ENCODE measurements around the gene TGFB2. TPM values are rescaled to one million over a fixed set of nuclear protein-coding genes. Genes with fewer than 3 reads are reported as not detected.

Gene TGFB2
- total and polyA plus RNA-seq, 2 experiments from 2014 or later, result 0.97 to 1.3 TPM

GRCh38 chr1:218394989-218395388 is 49.9 kb downstream of the TGFB2 start:
- Histone ChIP-seq H3K9ac (no peak overlapping the region), H3K4me3 (no peak overlapping the region), H4K20me1 (ENCODE audit: insufficient read depth) (no peaks in the 10 kb centered on the region), H2AFZ (no peak overlapping the region), H3K79me2 (ENCODE audit: insufficient read depth) (no peaks in the 10 kb centered on the region), H3K27ac (no peak overlapping the region), H3K4me2 (ENCODE audit: unreplicated experiment) (no peak overlapping the region), H3F3A (ENCODE audit: insufficient read depth) (peaks cover 8% of the 10 kb centered on the region; the same call in 1 of the 2 replicates), H3K9me3 (ENCODE audit: low read depth) (no peaks in the 10 kb centered on the region), H3K4me1 (ENCODE audit: insufficient read depth) (peaks cover 13% of the 10 kb centered on the region), H3K36me3 (ENCODE audit: low read depth) (no peaks in the 10 kb centered on the region), H3K27me3 (replicated peaks; ENCODE audit: insufficient read depth) (no peaks in the 10 kb centered on the region), H3K9me2 (ENCODE audit: insufficient read depth) (no peaks in the 10 kb centered on the region)
- TF ChIP-seq EZH2 (IDR thresholded peaks at IDR 0.05; ENCODE audit: insufficient read depth, poor library complexity, severe bottlenecking) (no peak), EZH2phosphoT487 (IDR thresholded peaks at IDR 0.05; ENCODE audit: insufficient read depth, low read depth) (no peak)
- 94% methylated on average over 2 of the region's 2 CpGs for WGBS, 2 experiments (ENCODE audit: low coverage in 1 of 2, low lambda C conversion rate in 2 of 2, missing lambda C conversion rate in 2 of 2)
- in situ Hi-C loops (cut with MboI), result no loop called here
- no peak for DNase-seq

DNA sequence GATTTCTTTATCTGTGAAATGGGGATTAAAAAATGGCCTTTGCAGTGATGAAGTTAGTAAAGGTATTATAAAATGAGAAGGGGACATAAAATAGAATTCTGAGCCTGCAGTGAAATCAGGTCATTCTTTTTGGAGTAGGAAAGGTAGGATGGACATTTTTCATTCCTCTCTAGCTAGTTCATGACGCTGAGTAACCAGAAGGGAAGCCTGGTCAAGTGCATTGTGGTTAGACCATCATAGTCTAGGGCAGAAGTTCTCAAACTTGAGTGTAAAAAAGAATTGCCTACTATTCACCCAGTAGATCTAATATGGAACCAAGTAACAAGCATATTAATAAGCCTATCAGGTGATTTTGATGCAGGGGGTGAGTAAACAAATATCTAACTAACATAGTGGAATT is 50.8 kb downstream of the TGFB2 start:
- H3K9ac ChIP-seq, result no peak overlapping the region
- H3K79me2 ChIP-seq (ENCODE audit: insufficient read depth), result no peaks in the 10 kb centered on the region
- TF ChIP-seq EZH2 (IDR thresholded peaks at IDR 0.05; ENCODE audit: insufficient read depth, poor library complexity, severe bottlenecking), result no peak
- peak; percentile 43 for DNase-seq
- H3K9me3 ChIP-seq (ENCODE audit: low read depth), result no peaks in the 10 kb centered on the region
- H4K20me1 ChIP-seq (ENCODE audit: insufficient read depth), result no peaks in the 10 kb centered on the region
- H3K36me3 ChIP-seq (ENCODE audit: low read depth), result no peaks in the 10 kb centered on the region
- 76 to 96% methylated on average over 1 of the region's 1 CpG for WGBS, 2 experiments (ENCODE audit: low coverage in 1 of 2, low lambda C conversion rate in 2 of 2, missing lambda C conversion rate in 2 of 2)
- no peaks in the 10 kb centered on the region for H3K27me3 ChIP-seq (replicated peaks; ENCODE audit: insufficient read depth)
- H3K9me2 ChIP-seq (ENCODE audit: insufficient read depth), result no peaks in the 10 kb centered on the region
- no peak overlapping the region for H2AFZ ChIP-seq
- no peak overlapping the region for H3K27ac ChIP-seq
- H3K4me1 ChIP-seq (ENCODE audit: insufficient read depth), result peaks cover 8% of the 10 kb centered on the region
- in situ Hi-C loops (cut with MboI), result no loop called here
- H3F3A ChIP-seq (ENCODE audit: insufficient read depth), result peaks cover 8% of the 10 kb centered on the region; the same call in 1 of the 2 replicates
- H3K4me3 ChIP-seq, result no peak overlapping the region
- no peak overlapping the region for H3K4me2 ChIP-seq (ENCODE audit: unreplicated experiment)

DNA sequence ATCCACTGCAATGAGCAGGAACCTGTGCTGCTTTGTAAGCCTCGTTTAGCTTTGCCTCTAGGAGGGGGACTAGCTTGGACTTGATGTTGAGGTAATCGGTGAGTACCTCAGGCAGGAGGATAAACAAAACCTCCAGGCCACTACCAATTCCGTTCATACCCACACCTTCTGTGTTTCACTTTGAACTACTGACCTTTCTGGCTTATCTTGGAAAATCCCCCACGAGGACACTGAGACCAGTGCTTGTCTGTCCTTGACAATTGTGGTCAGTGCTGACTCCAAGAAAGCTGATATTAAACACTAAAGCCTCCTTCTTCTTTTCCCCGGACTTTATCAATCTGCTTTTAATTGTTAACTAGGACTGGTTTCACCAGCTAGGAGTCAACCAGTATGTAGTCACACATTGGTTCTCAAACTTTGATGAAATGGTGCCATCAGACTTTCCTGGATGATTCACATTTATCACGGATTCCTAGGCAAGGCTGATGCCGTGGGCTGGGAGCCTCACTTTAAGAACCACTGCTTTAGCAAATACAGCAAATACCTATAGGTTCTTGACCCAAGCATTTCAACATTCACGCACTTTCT is 52.7 kb downstream of the TGFB2 start:
- no peaks in the 10 kb centered on the region for H3K27me3 ChIP-seq (replicated peaks; ENCODE audit: insufficient read depth)
- no peaks in the 10 kb centered on the region for H3K79me2 ChIP-seq (ENCODE audit: insufficient read depth)
- peak; percentile 84 for DNase-seq
- TF ChIP-seq EZH2phosphoT487 (IDR thresholded peaks at IDR 0.05; ENCODE audit: insufficient read depth, low read depth) (no peak), EZH2 (IDR thresholded peaks at IDR 0.05; ENCODE audit: insufficient read depth, poor library complexity, severe bottlenecking) (no peak)
- WGBS, 2 experiments (ENCODE audit: low coverage in 1 of 2, low lambda C conversion rate in 2 of 2, missing lambda C conversion rate in 2 of 2), result 53% methylated on average over 8 of the region's 8 CpGs
- no peaks in the 10 kb centered on the region for H4K20me1 ChIP-seq (ENCODE audit: insufficient read depth)
- no peak overlapping the region for H3K27ac ChIP-seq
- peaks cover 8% of the 10 kb centered on the region; the same call in 1 of the 2 replicates for H3F3A ChIP-seq (ENCODE audit: insufficient read depth)
- H3K4me3 ChIP-seq, result no peak overlapping the region
- H2AFZ ChIP-seq, result peak overlapping the region; percentile 38; the same call in 1 of the 2 replicates
- in situ Hi-C loops (cut with MboI), result no loop called here
- no peaks in the 10 kb centered on the region for H3K36me3 ChIP-seq (ENCODE audit: low read depth)
- no peaks in the 10 kb centered on the region for H3K9me2 ChIP-seq (ENCODE audit: insufficient read depth)
- no peaks in the 10 kb centered on the region for H3K9me3 ChIP-seq (ENCODE audit: low read depth)
- H3K9ac ChIP-seq, result no peak overlapping the region
- peaks cover 8% of the 10 kb centered on the region for H3K4me1 ChIP-seq (ENCODE audit: insufficient read depth)
- H3K4me2 ChIP-seq (ENCODE audit: unreplicated experiment), result no peak overlapping the region

DNA sequence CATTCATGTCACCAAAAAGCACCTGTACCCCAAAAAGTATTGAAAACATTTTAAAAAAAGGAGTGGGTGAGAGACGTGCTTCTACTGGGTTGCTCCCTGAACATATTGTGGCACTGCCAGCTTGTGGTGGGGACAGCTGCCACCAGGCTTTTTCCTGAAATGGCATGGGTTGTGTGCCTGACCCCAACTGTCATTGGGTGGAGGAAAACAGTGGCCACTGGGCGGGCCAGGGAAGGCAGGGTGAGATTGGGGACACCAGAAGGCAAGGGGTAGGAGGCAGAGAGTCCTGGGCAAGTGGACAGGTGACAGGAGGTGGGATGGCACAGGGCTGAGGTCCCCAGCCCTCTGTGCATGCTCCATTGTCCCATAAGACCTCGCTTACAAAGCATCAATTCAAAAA is 55.5 kb downstream of the TGFB2 start:
- no peak overlapping the region for H3K27ac ChIP-seq
- H3K4me2 ChIP-seq (ENCODE audit: unreplicated experiment), result no peak overlapping the region
- H2AFZ ChIP-seq, result no peak overlapping the region
- DNase-seq, result no peak
- no peaks in the 10 kb centered on the region for H3K9me2 ChIP-seq (ENCODE audit: insufficient read depth)
- H3K9me3 ChIP-seq (ENCODE audit: low read depth), result no peaks in the 10 kb centered on the region
- no peak overlapping the region for H3K4me3 ChIP-seq
- no peaks in the 10 kb centered on the region for H3K36me3 ChIP-seq (ENCODE audit: low read depth)
- peaks cover 8% of the 10 kb centered on the region; the same call in 1 of the 2 replicates for H3F3A ChIP-seq (ENCODE audit: insufficient read depth)
- no peaks in the 10 kb centered on the region for H4K20me1 ChIP-seq (ENCODE audit: insufficient read depth)
- H3K4me1 ChIP-seq (ENCODE audit: insufficient read depth), result peaks cover 8% of the 10 kb centered on the region
- H3K27me3 ChIP-seq (replicated peaks; ENCODE audit: insufficient read depth), result no peaks in the 10 kb centered on the region
- TF ChIP-seq EZH2 (IDR thresholded peaks at IDR 0.05; ENCODE audit: insufficient read depth, poor library complexity, severe bottlenecking) (no peak), EZH2phosphoT487 (IDR thresholded peaks at IDR 0.05; ENCODE audit: insufficient read depth, low read depth) (no peak)
- H3K9ac ChIP-seq, result no peak overlapping the region
- whole genome bisulfite sequencing, 2 experiments (ENCODE audit: low coverage in 1 of 2, low lambda C conversion rate in 2 of 2, missing lambda C conversion rate in 2 of 2), result 90 to 91% methylated on average over 3 of the region's 3 CpGs
- in situ Hi-C loops (cut with MboI), result no loop called here
- H3K79me2 ChIP-seq (ENCODE audit: insufficient read depth), result no peaks in the 10 kb centered on the region

All from GM23248 (cell line).